ENCODE results near the gene PELI2.

DNA sequence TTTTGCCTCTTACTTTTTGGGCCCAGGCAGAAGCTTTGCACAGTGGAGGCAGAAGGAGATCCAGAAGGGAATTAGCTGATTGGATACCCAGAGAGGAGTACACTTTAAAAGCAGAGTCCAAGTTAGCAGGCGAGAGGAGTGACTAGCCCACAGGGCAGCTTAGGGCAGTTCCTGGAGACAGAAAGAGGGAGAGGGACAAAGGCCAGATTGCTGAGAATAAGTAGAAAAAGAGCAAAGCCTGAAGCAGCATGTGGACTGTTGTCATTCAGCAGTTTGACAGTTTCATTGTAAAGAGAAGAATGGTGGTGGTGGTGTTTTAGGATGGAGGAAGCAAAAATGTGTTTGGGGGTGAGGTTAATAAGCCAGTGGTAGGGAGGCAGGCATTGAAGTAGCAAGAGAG lies 95.1 kb downstream of the PELI2 start:
- TF ChIP-seq, protein P1, sequence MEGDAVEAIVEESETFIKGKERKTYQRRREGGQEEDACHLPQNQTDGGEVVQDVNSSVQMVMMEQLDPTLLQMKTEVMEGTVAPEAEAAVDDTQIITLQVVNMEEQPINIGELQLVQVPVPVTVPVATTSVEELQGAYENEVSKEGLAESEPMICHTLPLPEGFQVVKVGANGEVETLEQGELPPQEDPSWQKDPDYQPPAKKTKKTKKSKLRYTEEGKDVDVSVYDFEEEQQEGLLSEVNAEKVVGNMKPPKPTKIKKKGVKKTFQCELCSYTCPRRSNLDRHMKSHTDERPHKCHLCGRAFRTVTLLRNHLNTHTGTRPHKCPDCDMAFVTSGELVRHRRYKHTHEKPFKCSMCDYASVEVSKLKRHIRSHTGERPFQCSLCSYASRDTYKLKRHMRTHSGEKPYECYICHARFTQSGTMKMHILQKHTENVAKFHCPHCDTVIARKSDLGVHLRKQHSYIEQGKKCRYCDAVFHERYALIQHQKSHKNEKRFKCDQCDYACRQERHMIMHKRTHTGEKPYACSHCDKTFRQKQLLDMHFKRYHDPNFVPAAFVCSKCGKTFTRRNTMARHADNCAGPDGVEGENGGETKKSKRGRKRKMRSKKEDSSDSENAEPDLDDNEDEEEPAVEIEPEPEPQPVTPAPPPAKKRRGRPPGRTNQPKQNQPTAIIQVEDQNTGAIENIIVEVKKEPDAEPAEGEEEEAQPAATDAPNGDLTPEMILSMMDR (IDR thresholded peaks at IDR 0.05), result no peak
- TF ChIP-seq POLR2AphosphoS5 (IDR thresholded peaks at IDR 0.05) (no peak), POLR2A (IDR thresholded peaks at IDR 0.05) (no peak)

All from prostate gland (tissue), 2 donors.